Peyer's patch (tissue), 4 donors: ENCODE data around the gene OTUD5. TPM values are rescaled to one million over a fixed set of nuclear protein-coding genes. Genes with fewer than 3 reads are reported as not detected.

Experiments used
- DNase-seq, 3 donors: peaks; one replicate each; pipeline ENCODE4 v3.0.0-alpha.2; 2017 to 2019
- H3K27ac ChIP-seq, 4 donors: fragments of 200-600 bp; sonication (generic); one replicate each; pipeline ENCODE4 v1.5.1; 2016 to 2019
- H3K27me3 ChIP-seq, 2 donors: fragments of 200-600 bp; sonication (generic); one replicate each; pipeline ENCODE4 v1.5.1; 2019
- H3K36me3 ChIP-seq, 3 donors: fragments of 200-600 bp; sonication (generic); one replicate each; pipeline ENCODE4 v1.5.1; 2016 to 2019
- H3K4me1 ChIP-seq, 4 donors: fragments of 200-600 bp; sonication (generic); one replicate each; pipeline ENCODE4 v1.5.1; 2016 to 2019
- H3K4me3 ChIP-seq, 4 donors: fragments of 200-600 bp; sonication (generic); 1 replicate in 3 of 4; 2 replicates in 1 of 4; pipeline ENCODE4 v1.5.1; 2016 to 2019; ENCODE audit warnings: mild to moderate bottlenecking in 1 of 4
- H3K9me3 ChIP-seq, 4 donors: fragments of 200-600 bp; sonication (generic); one replicate each; pipeline ENCODE4 v1.5.1; 2016 to 2019; ENCODE audit warnings: mild to moderate bottlenecking in 1 of 4
- POLR2A ChIP-seq, 2 donors: fragments of 450-650 bp; IDR thresholded peaks; one replicate each; pipeline ENCODE4 v1.5.1; 2017; ENCODE audit warnings: antibody characterized with exemption in 2 of 2, mild to moderate bottlenecking in 2 of 2, moderate library complexity in 2 of 2
- total RNA-seq, 4 donors: library from RNA; depleted of rRNA; stranded (reverse); fragments of >200 nt; gene quantifications; one replicate each; pipeline ENCODE4 v1.1.0, GENCODE V29; 2016
- TF ChIP-seq, protein P1 (sequence below), 6 experiments: fragments of 450-650 bp in 4 of 6; fragments of 200-600 bp in 2 of 6; sonication (generic) in 1 of 6; IDR thresholded peaks; one replicate each; pipeline ENCODE4 v1.5.1; 2017 to 2019; ENCODE audit warnings: antibody characterized with exemption in 6 of 6, mild to moderate bottlenecking in 3 of 6, moderate library complexity in 1 of 6

Gene OTUD5
- total RNA-seq, 4 donors from 2014 or later: 49.7 to 79.2 (median 71.0) TPM

DNA sequence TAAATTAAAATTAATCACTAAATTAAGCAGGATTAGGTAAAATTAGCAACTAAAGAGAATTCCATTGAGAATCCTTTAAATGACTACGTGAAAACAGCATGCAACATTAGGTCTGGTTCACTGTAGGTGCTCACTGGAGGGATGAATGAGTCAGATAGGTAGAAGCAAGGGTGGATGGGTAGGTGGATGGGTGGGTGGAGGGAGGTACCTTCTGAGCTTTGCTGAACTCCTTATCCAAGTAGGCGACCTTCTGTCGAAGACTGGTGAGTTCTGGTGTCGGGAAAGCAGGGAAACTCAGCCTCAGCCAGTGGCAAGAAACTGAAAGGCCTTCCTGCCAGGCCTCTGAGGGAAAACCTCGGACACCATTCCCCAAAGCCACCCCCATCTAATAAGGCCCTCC lies 41.6 kb upstream of the OTUD5 start:
- TF ChIP-seq, protein P1, sequence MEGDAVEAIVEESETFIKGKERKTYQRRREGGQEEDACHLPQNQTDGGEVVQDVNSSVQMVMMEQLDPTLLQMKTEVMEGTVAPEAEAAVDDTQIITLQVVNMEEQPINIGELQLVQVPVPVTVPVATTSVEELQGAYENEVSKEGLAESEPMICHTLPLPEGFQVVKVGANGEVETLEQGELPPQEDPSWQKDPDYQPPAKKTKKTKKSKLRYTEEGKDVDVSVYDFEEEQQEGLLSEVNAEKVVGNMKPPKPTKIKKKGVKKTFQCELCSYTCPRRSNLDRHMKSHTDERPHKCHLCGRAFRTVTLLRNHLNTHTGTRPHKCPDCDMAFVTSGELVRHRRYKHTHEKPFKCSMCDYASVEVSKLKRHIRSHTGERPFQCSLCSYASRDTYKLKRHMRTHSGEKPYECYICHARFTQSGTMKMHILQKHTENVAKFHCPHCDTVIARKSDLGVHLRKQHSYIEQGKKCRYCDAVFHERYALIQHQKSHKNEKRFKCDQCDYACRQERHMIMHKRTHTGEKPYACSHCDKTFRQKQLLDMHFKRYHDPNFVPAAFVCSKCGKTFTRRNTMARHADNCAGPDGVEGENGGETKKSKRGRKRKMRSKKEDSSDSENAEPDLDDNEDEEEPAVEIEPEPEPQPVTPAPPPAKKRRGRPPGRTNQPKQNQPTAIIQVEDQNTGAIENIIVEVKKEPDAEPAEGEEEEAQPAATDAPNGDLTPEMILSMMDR (IDR thresholded peaks at IDR 0.05): no peak
- DNase-seq: no peak
- no peaks in the 10 kb centered on the region for H3K27me3 ChIP-seq
- peaks cover 0 to 7% (median 0%) of the 10 kb centered on the region in 4 donors for H3K4me1 ChIP-seq
- H3K36me3 ChIP-seq: peaks cover 0 to 24% (median 0%) of the 10 kb centered on the region in 3 donors
- no peak overlapping the region for H3K27ac ChIP-seq
- H3K9me3 ChIP-seq: no peaks in the 10 kb centered on the region
- no peak overlapping the region for H3K4me3 ChIP-seq

DNA sequence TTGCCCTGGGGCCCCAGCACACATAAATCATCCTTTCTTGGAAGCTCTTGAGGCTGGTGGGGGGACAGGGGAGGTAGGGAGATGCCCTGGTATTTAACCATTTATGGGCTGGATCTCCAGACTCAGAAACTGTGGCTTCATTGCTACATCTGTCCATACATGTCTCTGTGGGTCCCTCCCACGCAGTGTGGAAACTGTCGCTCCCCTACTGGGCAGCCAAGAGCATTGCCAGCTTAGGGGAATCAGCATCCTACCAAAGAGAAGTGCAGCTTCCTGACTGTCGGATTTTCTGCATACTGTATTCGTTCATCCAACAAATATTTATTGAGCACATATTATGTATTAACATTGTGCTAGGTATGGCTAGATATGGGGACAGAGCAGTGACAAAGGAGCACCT lies 41.0 kb upstream of the OTUD5 start:
- no peak for DNase-seq
- Histone ChIP-seq H3K27me3 (no peaks in the 10 kb centered on the region), H3K4me3 (no peak overlapping the region)

DNA sequence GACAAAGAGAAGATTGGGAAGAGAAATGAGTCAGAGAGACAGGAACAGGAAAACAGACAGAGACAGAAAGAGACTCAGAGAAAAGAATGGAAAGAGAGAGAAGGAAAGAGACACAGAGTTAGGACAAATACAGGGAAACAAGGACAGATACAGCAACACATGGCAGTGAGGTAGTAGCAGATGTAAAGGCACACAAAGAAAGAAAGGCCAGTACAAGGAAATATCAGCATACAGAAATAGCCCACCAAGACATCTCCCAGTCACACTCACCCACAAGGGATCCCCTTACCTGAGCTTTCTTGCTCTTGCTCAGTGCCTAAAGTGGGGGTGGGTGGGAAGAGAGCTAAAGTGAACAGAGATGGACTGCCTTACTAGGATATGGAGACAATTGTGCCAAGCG lies 40.5 kb upstream of the OTUD5 start:
- H3K9me3 ChIP-seq: no peaks in the 10 kb centered on the region
- H3K4me3 ChIP-seq: no peak overlapping the region
- H3K27ac ChIP-seq: no peak overlapping the region
- peaks cover 0 to 7% (median 0%) of the 10 kb centered on the region in 4 donors for H3K4me1 ChIP-seq
- H3K27me3 ChIP-seq: no peaks in the 10 kb centered on the region
- TF ChIP-seq POLR2A (IDR thresholded peaks at IDR 0.05): no peak
- TF ChIP-seq, protein P1 (IDR thresholded peaks at IDR 0.05): no peak
- H3K36me3 ChIP-seq: peaks cover 0 to 24% (median 0%) of the 10 kb centered on the region in 3 donors
- DNase-seq: no peak

More for the DNA sequence above, 41.0 kb upstream of the OTUD5 start:
- H3K9me3 ChIP-seq: no peaks in the 10 kb centered on the region
- no peak overlapping the region for H3K27ac ChIP-seq
- TF ChIP-seq, protein P1 (IDR thresholded peaks at IDR 0.05): no peak
- TF ChIP-seq POLR2A (IDR thresholded peaks at IDR 0.05): no peak
- peaks cover 0 to 7% (median 0%) of the 10 kb centered on the region in 4 donors for H3K4me1 ChIP-seq
- H3K36me3 ChIP-seq: peaks cover 0 to 24% (median 0%) of the 10 kb centered on the region in 3 donors

DNA sequence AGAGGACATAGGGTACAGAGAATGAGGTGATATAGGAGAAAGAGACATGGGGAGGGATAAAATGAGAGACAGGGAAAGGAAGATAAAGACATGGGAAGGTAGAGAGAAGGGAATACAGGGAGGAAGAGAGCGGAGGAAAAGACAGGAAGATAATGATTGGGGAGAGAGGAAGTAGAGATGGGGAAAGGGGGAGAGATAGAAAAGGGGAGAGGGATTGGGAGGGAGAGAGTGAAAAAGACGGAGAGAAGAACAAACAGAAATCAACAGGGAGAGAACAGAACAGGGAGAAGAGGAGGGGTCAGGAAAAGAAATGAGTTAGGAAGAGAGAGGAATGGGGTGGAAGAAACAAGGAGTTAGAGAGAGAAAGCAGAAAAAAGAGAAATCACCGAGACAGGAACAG lies 40.0 kb upstream of the OTUD5 start:
- no peaks in the 10 kb centered on the region for H3K9me3 ChIP-seq
- H3K4me3 ChIP-seq: no peak overlapping the region
- no peak for DNase-seq
- TF ChIP-seq, protein P1 (IDR thresholded peaks at IDR 0.05): no peak
- no peak for TF ChIP-seq POLR2A (IDR thresholded peaks at IDR 0.05)
- no peaks in the 10 kb centered on the region for H3K27me3 ChIP-seq
- peaks cover 0 to 7% (median 0%) of the 10 kb centered on the region in 4 donors for H3K4me1 ChIP-seq
- peaks cover 0 to 24% (median 0%) of the 10 kb centered on the region in 3 donors for H3K36me3 ChIP-seq
- no peak overlapping the region for H3K27ac ChIP-seq

DNA sequence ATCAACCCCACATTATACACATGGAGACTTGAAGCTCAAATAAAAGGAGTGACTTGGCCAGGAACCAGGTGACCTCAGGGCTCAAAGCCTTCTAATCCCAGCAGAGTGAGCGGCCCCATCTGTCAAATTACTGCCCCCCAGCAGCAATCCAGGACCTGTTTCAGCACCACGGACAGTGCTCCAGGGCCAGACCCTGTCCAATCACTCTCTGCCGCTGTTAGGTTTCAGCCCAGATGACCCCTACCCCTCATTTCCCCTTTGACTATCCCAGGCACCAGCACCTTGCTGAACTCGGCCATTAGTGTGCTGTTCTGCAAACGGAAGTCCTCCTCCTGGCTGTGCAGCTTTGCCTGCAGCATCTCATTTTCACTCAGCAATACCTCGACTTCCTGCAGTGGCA lies 39.6 kb upstream of the OTUD5 start:
- Histone ChIP-seq H3K4me3 (no peak overlapping the region), H3K27ac (no peak overlapping the region), H3K36me3 (peaks cover 0 to 24% (median 0%) of the 10 kb centered on the region in 3 donors), H3K9me3 (no peaks in the 10 kb centered on the region), H3K4me1 (peaks cover 0 to 7% (median 0%) of the 10 kb centered on the region in 4 donors), H3K27me3 (no peaks in the 10 kb centered on the region)
- DNase-seq: no peak
- no peak for TF ChIP-seq POLR2A (IDR thresholded peaks at IDR 0.05)
- TF ChIP-seq, protein P1 (IDR thresholded peaks at IDR 0.05): no peak

DNA sequence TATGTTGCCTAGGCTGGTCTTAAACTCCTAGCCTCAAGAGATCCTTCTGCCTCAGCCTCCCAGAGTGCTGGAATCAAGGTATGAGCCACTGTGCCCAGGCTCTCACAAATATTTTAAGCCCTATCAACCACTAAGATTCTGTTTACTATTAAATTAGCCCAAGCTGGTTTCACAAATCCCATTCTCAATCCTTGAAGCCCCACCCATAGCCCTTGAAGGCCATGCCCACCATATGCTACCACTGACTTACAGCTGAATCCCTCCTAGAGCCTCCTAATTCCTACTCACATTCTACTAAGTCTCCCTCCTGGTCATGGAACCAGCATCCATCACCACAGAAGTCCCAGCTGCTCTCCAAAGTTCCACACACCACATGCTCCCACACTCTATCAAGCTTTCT lies 34.9 kb upstream of the OTUD5 start:
- DNase-seq: no peak
- no peak overlapping the region for H3K4me3 ChIP-seq
- H3K27me3 ChIP-seq: no peaks in the 10 kb centered on the region
- no peaks in the 10 kb centered on the region for H3K9me3 ChIP-seq
- H3K27ac ChIP-seq: no peak overlapping the region
- TF ChIP-seq POLR2A (IDR thresholded peaks at IDR 0.05): no peak
- H3K36me3 ChIP-seq: peaks cover 0 to 34% (median 0%) of the 10 kb centered on the region in 3 donors
- H3K4me1 ChIP-seq: no peaks in the 10 kb centered on the region
